ENCODE results near the gene DUSP16.

DNA sequence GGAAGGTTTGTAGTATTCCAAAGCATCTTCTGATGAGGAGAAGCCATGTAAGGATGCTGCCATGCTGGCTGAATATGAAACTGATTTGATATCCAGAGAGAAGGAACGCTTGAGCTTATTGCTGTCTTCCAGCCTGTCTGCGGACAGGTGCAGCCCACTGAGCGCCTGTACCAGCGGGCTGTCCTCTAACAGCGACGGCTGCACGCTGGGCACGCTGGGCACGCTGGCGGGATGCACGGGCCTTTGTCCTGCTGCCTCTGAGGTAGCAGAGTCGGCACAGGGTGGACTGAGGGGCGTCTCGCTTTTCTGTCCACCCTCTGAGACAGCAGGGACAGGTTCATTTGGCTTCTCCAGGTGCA, 85.2 kb downstream of the DUSP16 start:
- TF ChIP-seq, protein P1, sequence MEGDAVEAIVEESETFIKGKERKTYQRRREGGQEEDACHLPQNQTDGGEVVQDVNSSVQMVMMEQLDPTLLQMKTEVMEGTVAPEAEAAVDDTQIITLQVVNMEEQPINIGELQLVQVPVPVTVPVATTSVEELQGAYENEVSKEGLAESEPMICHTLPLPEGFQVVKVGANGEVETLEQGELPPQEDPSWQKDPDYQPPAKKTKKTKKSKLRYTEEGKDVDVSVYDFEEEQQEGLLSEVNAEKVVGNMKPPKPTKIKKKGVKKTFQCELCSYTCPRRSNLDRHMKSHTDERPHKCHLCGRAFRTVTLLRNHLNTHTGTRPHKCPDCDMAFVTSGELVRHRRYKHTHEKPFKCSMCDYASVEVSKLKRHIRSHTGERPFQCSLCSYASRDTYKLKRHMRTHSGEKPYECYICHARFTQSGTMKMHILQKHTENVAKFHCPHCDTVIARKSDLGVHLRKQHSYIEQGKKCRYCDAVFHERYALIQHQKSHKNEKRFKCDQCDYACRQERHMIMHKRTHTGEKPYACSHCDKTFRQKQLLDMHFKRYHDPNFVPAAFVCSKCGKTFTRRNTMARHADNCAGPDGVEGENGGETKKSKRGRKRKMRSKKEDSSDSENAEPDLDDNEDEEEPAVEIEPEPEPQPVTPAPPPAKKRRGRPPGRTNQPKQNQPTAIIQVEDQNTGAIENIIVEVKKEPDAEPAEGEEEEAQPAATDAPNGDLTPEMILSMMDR (IDR thresholded peaks at IDR 0.05) = no peak
- TF ChIP-seq POLR2A (IDR thresholded peaks at IDR 0.05) = no peak
